ENCODE data around the gene ROBO1.

DNA sequence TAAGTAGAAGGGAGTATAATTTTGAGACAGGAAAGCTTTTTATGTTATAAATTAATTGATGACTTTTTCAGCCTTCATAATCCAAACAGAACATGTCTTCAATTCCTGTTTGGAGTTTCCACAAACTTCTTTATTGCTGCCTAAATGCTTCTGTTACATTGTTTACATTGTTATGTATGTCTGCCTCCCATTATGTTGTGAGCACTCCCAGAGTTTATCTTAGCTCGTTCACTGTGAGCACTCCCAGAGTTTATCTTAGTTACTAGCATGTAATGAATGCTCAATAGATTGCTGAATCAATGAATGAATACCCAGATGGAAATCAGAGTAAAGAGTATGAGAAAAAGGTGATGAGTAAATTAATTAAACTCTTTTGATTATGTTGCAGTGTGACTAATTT is 1178.0 kb downstream of the ROBO1 start:
- TF ChIP-seq EZH2 (IDR thresholded peaks at IDR 0.05; ENCODE audit: borderline replicate concordance, low read depth, low read length, severe bottlenecking) (no peak), POLR2A (IDR thresholded peaks at IDR 0.05; ENCODE audit: low read depth, low read length) (no peak), GATA2 (IDR thresholded peaks at IDR 0.05; ENCODE audit: insufficient read depth, insufficient read length, low read depth, low read length) (no peak)
- TF ChIP-seq, protein P1, sequence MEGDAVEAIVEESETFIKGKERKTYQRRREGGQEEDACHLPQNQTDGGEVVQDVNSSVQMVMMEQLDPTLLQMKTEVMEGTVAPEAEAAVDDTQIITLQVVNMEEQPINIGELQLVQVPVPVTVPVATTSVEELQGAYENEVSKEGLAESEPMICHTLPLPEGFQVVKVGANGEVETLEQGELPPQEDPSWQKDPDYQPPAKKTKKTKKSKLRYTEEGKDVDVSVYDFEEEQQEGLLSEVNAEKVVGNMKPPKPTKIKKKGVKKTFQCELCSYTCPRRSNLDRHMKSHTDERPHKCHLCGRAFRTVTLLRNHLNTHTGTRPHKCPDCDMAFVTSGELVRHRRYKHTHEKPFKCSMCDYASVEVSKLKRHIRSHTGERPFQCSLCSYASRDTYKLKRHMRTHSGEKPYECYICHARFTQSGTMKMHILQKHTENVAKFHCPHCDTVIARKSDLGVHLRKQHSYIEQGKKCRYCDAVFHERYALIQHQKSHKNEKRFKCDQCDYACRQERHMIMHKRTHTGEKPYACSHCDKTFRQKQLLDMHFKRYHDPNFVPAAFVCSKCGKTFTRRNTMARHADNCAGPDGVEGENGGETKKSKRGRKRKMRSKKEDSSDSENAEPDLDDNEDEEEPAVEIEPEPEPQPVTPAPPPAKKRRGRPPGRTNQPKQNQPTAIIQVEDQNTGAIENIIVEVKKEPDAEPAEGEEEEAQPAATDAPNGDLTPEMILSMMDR (IDR thresholded peaks at IDR 0.05; ENCODE audit: extremely low read depth in 1 of 2, insufficient read depth in 1 of 2, low read depth in 1 of 2, low read length in 2 of 2) = no peak

Measured in endothelial cell of umbilical vein (primary cell).